Measurements from ENCODE around the gene CTRL. TPM values are rescaled to one million over a fixed set of nuclear protein-coding genes. Genes with fewer than 3 reads are reported as not detected.

Gene CTRL
- polyA plus RNA-seq, 3 donors, result 0.69 to 17.4 (median 1.6) TPM

GRCh38 chr16:67971111-67971510 lies 39.4 kb upstream of the CTRL start:
- no peak for TF ChIP-seq CTCF (IDR thresholded peaks at IDR 0.05)

GRCh38 chr16:67969254-67970039 lies 37.8 kb upstream of the CTRL start:
- intact Hi-C loops (cut with micrococcal nuclease), result no loop called here

More at GRCh38 chr16:67971111-67971510, 39.4 kb upstream of the CTRL start:
- Histone ChIP-seq H3K9ac (ENCODE audit: insufficient read depth, low read length, poor library complexity, severe bottlenecking) (no peak overlapping the region), H3K4me1 (ENCODE audit: control insufficient read depth in 1 of 2, insufficient read depth in 2 of 2, low read length in 2 of 2) (peaks cover 18 to 23% of the 10 kb centered on the region in 2 donors), H4K20me1 (ENCODE audit: insufficient read depth, low read length) (peaks cover 17% of the 10 kb centered on the region), H3K9me3 (replicated peaks in 1 of 2; ENCODE audit: control insufficient read depth in 1 of 2, insufficient read depth in 1 of 2, low read length in 2 of 2) (no peaks in the 10 kb centered on the region), H3K4me2 (replicated peaks; ENCODE audit: extremely low read depth, low read length, poor library complexity, severe bottlenecking) (no peak overlapping the region), H3K4me3 (replicated peaks in 1 of 3; ENCODE audit: low read depth in 2 of 3, low read length in 3 of 3) (no peak overlapping the region), H3K27ac (ENCODE audit: low read depth in 1 of 2, low read length in 2 of 2) (no peak overlapping the region), H2AFZ (ENCODE audit: insufficient read depth, low read depth, low read length, poor library complexity, severe bottlenecking) (no peak overlapping the region), H3K27me3 (ENCODE audit: control insufficient read depth in 2 of 2, insufficient read depth in 2 of 2, low read length in 2 of 2) (no peaks in the 10 kb centered on the region), H3K36me3 (replicated peaks in 1 of 2; ENCODE audit: control insufficient read depth in 1 of 2, insufficient read depth in 2 of 2, low read length in 2 of 2) (no peaks in the 10 kb centered on the region), H3K79me2 (ENCODE audit: insufficient read depth, low read length) (peaks cover 11% of the 10 kb centered on the region)
- Mint-ChIP-seq H3K9me3 (no peaks in the 10 kb centered on the region), H3K4me1 (peaks cover 24% of the 10 kb centered on the region), H3K27ac (peak overlapping the region in 1 of 7 donors; percentile 26), H3K36me3 (no peaks in the 10 kb centered on the region), H3K27me3 (ENCODE audit: low read depth in 3 of 3) (peaks cover 5 to 11% (median 9%) of the 10 kb centered on the region in 3 donors), H3K4me3 (peak overlapping the region in 1 of 2 donors; percentile 50)
- no peak for DNase-seq
- intact Hi-C loops (cut with micrococcal nuclease), result no loop called here
- WGBS (ENCODE audit: insufficient coverage), result 100% methylated on average over 3 of the region's 9 CpGs

More at GRCh38 chr16:67969254-67970039, 37.8 kb upstream of the CTRL start:
- no peaks in the 10 kb centered on the region for H3K27me3 ChIP-seq (ENCODE audit: control insufficient read depth in 2 of 2, insufficient read depth in 2 of 2, low read length in 2 of 2)
- H3K27ac ChIP-seq (ENCODE audit: low read depth in 1 of 2, low read length in 2 of 2), result peak overlapping the region in 1 of 2 donors; percentile 63
- H3K4me1 ChIP-seq (ENCODE audit: control insufficient read depth in 1 of 2, insufficient read depth in 2 of 2, low read length in 2 of 2), result peaks cover 18 to 24% of the 10 kb centered on the region in 2 donors
- no peaks in the 10 kb centered on the region for H3K9me3 ChIP-seq (replicated peaks in 1 of 2; ENCODE audit: control insufficient read depth in 1 of 2, insufficient read depth in 1 of 2, low read length in 2 of 2)
- DNase-seq, result peak in 1 of 3 donors; percentile 6
- WGBS (ENCODE audit: insufficient coverage), result 50% methylated on average over 32 of the region's 40 CpGs
- peaks cover 18% of the 10 kb centered on the region for H3K79me2 ChIP-seq (ENCODE audit: insufficient read depth, low read length)
- peak overlapping the region; percentile 90 for H3K4me2 ChIP-seq (replicated peaks; ENCODE audit: extremely low read depth, low read length, poor library complexity, severe bottlenecking)
- H3K4me1 Mint-ChIP-seq, result peaks cover 26% of the 10 kb centered on the region
- H3K27ac Mint-ChIP-seq, result peak overlapping the region in 6 of 7 donors; percentile 28 to 82 (median 58)
- peak overlapping the region; percentile 98 to 99 for H3K4me3 Mint-ChIP-seq
- peaks cover 5 to 6% (median 6%) of the 10 kb centered on the region in 3 donors for H3K27me3 Mint-ChIP-seq (ENCODE audit: low read depth in 3 of 3)
- peak overlapping the region; percentile 93 for H2AFZ ChIP-seq (ENCODE audit: insufficient read depth, low read depth, low read length, poor library complexity, severe bottlenecking)
- H4K20me1 ChIP-seq (ENCODE audit: insufficient read depth, low read length), result peaks cover 34% of the 10 kb centered on the region
- H3K9me3 Mint-ChIP-seq, result no peaks in the 10 kb centered on the region
- TF ChIP-seq CTCF (IDR thresholded peaks at IDR 0.05), result no peak
- H3K4me3 ChIP-seq (replicated peaks in 1 of 3; ENCODE audit: low read depth in 2 of 3, low read length in 3 of 3), result peak overlapping the region; percentile 83 to 91 (median 91)
- peak overlapping the region; percentile 79 for H3K9ac ChIP-seq (ENCODE audit: insufficient read depth, low read length, poor library complexity, severe bottlenecking)
- H3K36me3 ChIP-seq (replicated peaks in 1 of 2; ENCODE audit: control insufficient read depth in 1 of 2, insufficient read depth in 2 of 2, low read length in 2 of 2), result no peaks in the 10 kb centered on the region
- peaks cover 0 to 10% of the 10 kb centered on the region in 2 donors for H3K36me3 Mint-ChIP-seq

All from CD14-positive monocyte (primary cell).